Uterus (tissue), 4 donors: ENCODE measurements around the gene UBAP1L. TPM values are rescaled to one million over a fixed set of nuclear protein-coding genes. Genes with fewer than 3 reads are reported as not detected.

ENCODE experiments used
- DNase-seq, 2 donors: peaks; one replicate each; pipeline ENCODE4 v3.0.0-alpha.2; 2019 to 2020
- H3K27ac ChIP-seq, 2 donors: fragments of 200-600 bp; sonication (generic); 1 replicate in 1 of 2; 2 replicates in 1 of 2; pipeline ENCODE4 v1.5.1; 2016 to 2018
- H3K27me3 ChIP-seq, 2 donors: fragments of 200-600 bp; sonication (generic); one replicate each; pipeline ENCODE4 v1.5.1; 2018 to 2019; ENCODE audit warnings: control low read depth in 1 of 2
- H3K36me3 ChIP-seq, 2 donors: fragments of 200-600 bp; sonication (generic); one replicate each; pipeline ENCODE4 v1.5.1; 2019; ENCODE audit warnings: control low read depth in 1 of 2
- H3K4me1 ChIP-seq, 2 donors: fragments of 200-600 bp; sonication (generic); one replicate each; pipeline ENCODE4 v1.5.1; 2018 to 2019; ENCODE audit warnings: control low read depth in 1 of 2
- H3K4me3 ChIP-seq, 2 donors: fragments of 200-600 bp; sonication (generic); 1 replicate in 1 of 2; 2 replicates in 1 of 2; pipeline ENCODE4 v1.5.1; 2018 to 2019; ENCODE audit warnings: mild to moderate bottlenecking in 1 of 2
- H3K9me3 ChIP-seq, 2 donors: fragments of 200-600 bp; sonication (generic); one replicate each; pipeline ENCODE4 v1.5.1; 2019; ENCODE audit warnings: control low read depth in 1 of 2
- POLR2A ChIP-seq, 2 donors: fragments of 450-650 bp; IDR thresholded peaks; one replicate each; pipeline ENCODE4 v1.6.1; 2016; ENCODE audit warnings: antibody characterized with exemption in 2 of 2, mild to moderate bottlenecking in 1 of 2, moderate library complexity in 1 of 2
- intact Hi-C: fragments of 100-400 bp; cut with DNase I; formaldehyde crosslinking; loops from one replicate; pipeline ENCODE4 v1.15.1; 2023; ENCODE audit warnings: low total_unique reads
- total RNA-seq, 4 donors: library from RNA; depleted of rRNA in 3 of 4; stranded (reverse); fragments of >200 nt in 3 of 4; gene quantifications; one replicate each; pipeline versions ENCODE4 v1.1.0 to v1.2.4, GENCODE V29; 2014 to 2023
- TF ChIP-seq, protein P1 (sequence below), 4 experiments: fragments of 200-600 bp in 2 of 4; fragments of 450-650 bp in 2 of 4; sonication (generic) in 2 of 4; IDR thresholded peaks; one replicate each; pipeline ENCODE4 v1.5.1; 2016 to 2019; ENCODE audit warnings: antibody characterized with exemption in 4 of 4, mild to moderate bottlenecking in 2 of 4, moderate library complexity in 1 of 4
- donor health status: DM: yes; HTN: yes; CAD: no.

The UBAP1L gene
- total RNA-seq, 4 donors from 2014 or later: 0.77 to 16.0 (median 3.8) TPM

DNA sequence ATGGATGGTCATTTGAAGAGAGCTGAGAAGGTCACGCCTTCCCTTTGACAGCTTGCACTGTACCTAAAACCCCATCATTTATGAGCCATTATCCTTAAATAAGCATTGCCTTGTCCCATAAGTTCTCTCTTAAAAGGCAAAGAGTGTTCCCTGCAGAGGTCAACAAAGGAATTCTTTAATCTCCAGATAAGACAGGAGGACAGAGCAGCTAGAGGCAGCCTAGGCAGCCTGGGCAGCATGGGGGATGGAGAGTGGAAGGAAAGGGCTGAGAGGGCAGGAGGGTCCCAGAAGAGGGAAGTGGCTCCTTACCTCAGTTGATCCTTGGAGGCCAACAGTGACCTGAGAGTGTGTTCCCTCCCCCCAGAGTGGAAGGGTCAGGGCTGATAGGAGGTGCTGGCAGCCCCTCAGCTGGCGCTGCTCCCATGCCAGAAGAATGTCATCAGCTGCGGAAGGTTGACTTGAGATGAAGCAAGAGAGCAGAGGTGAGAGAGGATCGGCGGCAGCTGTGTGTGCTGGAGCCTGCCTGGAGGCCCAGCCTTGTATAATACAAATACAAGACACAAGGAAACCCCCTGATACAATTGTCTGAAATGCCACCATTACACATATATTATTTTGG, 25.7 kb downstream of the UBAP1L start:
- no peak overlapping the region for H3K4me3 ChIP-seq
- peak overlapping the region; percentile 94 to 96 for H3K27ac ChIP-seq
- TF ChIP-seq, protein P1, sequence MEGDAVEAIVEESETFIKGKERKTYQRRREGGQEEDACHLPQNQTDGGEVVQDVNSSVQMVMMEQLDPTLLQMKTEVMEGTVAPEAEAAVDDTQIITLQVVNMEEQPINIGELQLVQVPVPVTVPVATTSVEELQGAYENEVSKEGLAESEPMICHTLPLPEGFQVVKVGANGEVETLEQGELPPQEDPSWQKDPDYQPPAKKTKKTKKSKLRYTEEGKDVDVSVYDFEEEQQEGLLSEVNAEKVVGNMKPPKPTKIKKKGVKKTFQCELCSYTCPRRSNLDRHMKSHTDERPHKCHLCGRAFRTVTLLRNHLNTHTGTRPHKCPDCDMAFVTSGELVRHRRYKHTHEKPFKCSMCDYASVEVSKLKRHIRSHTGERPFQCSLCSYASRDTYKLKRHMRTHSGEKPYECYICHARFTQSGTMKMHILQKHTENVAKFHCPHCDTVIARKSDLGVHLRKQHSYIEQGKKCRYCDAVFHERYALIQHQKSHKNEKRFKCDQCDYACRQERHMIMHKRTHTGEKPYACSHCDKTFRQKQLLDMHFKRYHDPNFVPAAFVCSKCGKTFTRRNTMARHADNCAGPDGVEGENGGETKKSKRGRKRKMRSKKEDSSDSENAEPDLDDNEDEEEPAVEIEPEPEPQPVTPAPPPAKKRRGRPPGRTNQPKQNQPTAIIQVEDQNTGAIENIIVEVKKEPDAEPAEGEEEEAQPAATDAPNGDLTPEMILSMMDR (IDR thresholded peaks at IDR 0.05): no peak
- no peak for TF ChIP-seq POLR2A (IDR thresholded peaks at IDR 0.05)
- H3K27me3 ChIP-seq: no peaks in the 10 kb centered on the region
- peaks cover 9 to 10% of the 10 kb centered on the region in 2 donors for H3K4me1 ChIP-seq
- intact Hi-C loops: loop anchor here (10.0 kb wide), 1 partner anchor 55 kb away; no protein-coding TSS in a partner anchor
- peak; percentile 64 to 69 for DNase-seq
- no peaks in the 10 kb centered on the region for H3K36me3 ChIP-seq
- no peaks in the 10 kb centered on the region for H3K9me3 ChIP-seq

DNA sequence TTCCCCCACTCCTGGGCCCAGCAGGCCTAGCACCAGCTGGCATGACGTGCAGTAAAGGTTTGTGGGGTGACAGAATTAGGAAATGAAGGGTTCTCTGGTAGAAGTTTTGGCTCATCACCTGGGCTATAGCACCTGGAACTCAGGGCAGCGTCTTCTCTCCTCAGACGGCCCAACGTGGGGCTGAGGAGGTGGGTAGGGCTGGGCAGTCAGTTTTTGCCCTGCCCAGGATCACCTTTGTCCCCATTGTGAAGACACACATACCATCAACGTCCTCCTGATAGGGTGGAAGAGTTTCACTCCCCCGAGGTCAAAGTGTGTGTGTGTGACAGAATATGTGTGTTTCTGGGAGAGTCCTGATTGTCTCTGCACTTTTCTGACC, 26.4 kb downstream of the UBAP1L start:
- Histone ChIP-seq H3K9me3 (no peaks in the 10 kb centered on the region), H3K4me3 (no peak overlapping the region), H3K27me3 (no peaks in the 10 kb centered on the region), H3K36me3 (no peaks in the 10 kb centered on the region), H3K27ac (peak overlapping the region; percentile 94 to 96), H3K4me1 (peaks cover 9 to 10% of the 10 kb centered on the region in 2 donors)
- DNase-seq: no peak
- intact Hi-C loops: loop anchor here (10.0 kb wide), 1 partner anchor 54 kb away; no protein-coding TSS in a partner anchor
- no peak for TF ChIP-seq POLR2A (IDR thresholded peaks at IDR 0.05)
- TF ChIP-seq, protein P1 (IDR thresholded peaks at IDR 0.05): no peak

DNA sequence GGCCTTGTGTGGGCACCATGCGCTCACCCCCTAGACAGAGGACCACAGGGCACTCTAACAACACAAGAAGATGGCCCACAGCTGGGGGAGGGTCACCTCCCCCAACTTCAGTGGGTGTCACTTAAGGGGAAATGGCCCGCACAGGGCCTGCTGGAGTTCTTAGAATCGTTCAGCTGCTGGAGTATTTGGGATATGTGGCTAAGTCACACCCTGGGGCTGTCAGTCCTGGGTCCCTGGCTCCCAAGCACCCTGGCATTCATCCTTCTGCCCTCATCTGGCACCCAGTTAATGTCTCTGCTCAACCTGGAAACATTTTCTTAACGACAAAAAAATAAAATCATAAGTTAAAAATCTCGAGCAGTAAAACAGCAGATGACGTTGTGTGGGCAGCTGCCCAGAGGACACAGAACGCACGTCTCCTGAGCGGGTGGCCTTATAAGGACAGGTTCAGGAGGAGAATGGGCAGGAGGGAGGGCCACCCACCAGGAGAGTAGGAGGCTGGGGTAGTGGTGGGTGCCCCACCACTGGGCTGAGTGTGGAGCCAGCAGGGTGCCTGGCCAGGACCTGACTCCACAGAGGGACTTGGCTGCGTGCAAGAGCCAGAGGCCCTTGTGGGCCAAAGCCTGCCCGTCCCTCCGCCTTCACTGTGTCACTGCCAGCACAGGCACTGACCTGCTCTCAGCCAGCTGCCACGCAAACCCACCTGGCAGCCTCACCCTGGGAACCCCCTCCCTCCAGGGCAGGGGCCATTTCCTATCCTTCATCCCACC, 26.9 kb downstream of the UBAP1L start:
- intact Hi-C loops: loop anchor here (10.0 kb wide), 1 partner anchor 53 kb away; no protein-coding TSS in a partner anchor
- Histone ChIP-seq H3K4me3 (no peak overlapping the region), H3K27ac (peak overlapping the region; percentile 94 to 96), H3K36me3 (no peaks in the 10 kb centered on the region), H3K27me3 (no peaks in the 10 kb centered on the region), H3K4me1 (peaks cover 9 to 10% of the 10 kb centered on the region in 2 donors), H3K9me3 (no peaks in the 10 kb centered on the region)
- TF ChIP-seq, protein P1 (IDR thresholded peaks at IDR 0.05): no peak
- peak; percentile 7 to 63 for TF ChIP-seq POLR2A (IDR thresholded peaks at IDR 0.05)
- peak; percentile 88 to 96 for DNase-seq

DNA sequence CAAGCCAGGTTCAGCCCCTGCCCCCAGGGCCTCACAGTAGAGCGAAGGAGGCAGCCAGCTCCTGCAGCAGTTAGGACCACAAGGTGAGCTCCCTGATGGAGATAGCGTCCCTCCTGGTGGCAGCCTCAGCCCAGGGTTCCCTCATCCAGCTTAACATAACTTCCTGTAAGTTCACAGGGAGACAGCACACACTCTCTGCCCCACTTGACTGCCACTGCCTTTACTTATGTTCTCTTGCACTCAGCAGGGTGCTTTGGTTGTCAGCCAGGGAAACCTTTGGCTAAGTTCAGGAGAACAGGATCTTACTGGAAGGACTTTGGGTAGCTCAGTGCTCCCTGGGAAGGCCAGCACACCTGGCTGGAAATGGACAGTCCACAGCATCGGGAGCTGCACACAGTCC, 27.6 kb downstream of the UBAP1L start:
- intact Hi-C loops: loop anchor here (10.0 kb wide), 1 partner anchor 53 kb away; no protein-coding TSS in a partner anchor
- Histone ChIP-seq H3K4me3 (no peak overlapping the region), H3K36me3 (no peaks in the 10 kb centered on the region), H3K9me3 (no peaks in the 10 kb centered on the region), H3K27me3 (no peaks in the 10 kb centered on the region), H3K4me1 (peaks cover 10 to 17% of the 10 kb centered on the region in 2 donors), H3K27ac (peak overlapping the region; percentile 94 to 96)
- DNase-seq: no peak
- TF ChIP-seq, protein P1 (IDR thresholded peaks at IDR 0.05): no peak
- TF ChIP-seq POLR2A (IDR thresholded peaks at IDR 0.05): no peak

DNA sequence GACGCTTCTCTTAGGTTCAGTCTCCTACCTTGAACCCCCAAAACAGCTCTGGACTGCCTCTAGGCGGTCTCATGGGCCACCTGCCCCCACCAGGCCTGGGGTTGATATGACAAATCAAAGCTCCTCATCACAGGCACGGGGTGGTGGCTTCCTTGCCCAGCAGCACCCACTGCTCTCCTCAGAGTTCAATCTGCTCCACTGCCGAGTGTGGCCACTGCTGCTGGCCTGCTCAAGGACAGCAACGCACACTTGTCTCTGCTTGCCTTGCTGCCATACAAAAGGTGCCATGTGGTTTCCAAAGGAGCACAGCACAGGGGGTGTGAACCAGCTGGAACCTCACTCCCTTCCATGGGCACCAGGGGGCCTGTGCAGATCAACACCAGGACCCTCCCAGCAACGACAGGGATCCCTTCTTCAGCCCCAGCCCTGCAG, 28.3 kb downstream of the UBAP1L start:
- TF ChIP-seq, protein P1 (IDR thresholded peaks at IDR 0.05): no peak
- TF ChIP-seq POLR2A (IDR thresholded peaks at IDR 0.05): no peak
- Histone ChIP-seq H3K9me3 (no peaks in the 10 kb centered on the region), H3K36me3 (no peaks in the 10 kb centered on the region), H3K27ac (peak overlapping the region; percentile 94 to 96), H3K27me3 (no peaks in the 10 kb centered on the region), H3K4me1 (peaks cover 15 to 22% of the 10 kb centered on the region in 2 donors), H3K4me3 (no peak overlapping the region)
- intact Hi-C loops: loop anchor here (10.0 kb wide), 1 partner anchor 52 kb away; no protein-coding TSS in a partner anchor
- no peak for DNase-seq
